GM21423 (cell line): ENCODE data around the gene TMEM17.
"Not testable (repeated sequence)": the region's sequence is repeated elsewhere in the genome, so short reads cannot be mapped to it uniquely, and the experiment has no call there.

ENCODE experiments used
- ATAC-seq: cut with Tn5 transposase; IDR thresholded peaks from one replicate; pipeline ENCODE4 v1.9.1; 2021; ENCODE audit warnings: mild to moderate bottlenecking, moderate library complexity; ENCODE audit not compliant: unreplicated experiment

The TMEM17 gene

GRCh38 chr2:62505750-62506420, at the start of gene TMEM17:
TMEM17 (minus strand) TSS chr2:62506195; CDS start chr2:62506129, 66 bp downstream.
- peak; percentile 81 for ATAC-seq

GRCh38 chr2:62554440-62554839, 48.4 kb upstream of the TMEM17 start:
- ATAC-seq, result no peak

GRCh38 chr2:62550461-62550860, 44.5 kb upstream of the TMEM17 start:
- no peak for ATAC-seq

- ATAC-seq, result no peak
Measured at GRCh38 chr2:62547854-62548253, 41.9 kb upstream of the TMEM17 start.

GRCh38 chr2:62545261-62545660, 39.3 kb upstream of the TMEM17 start:
- no peak for ATAC-seq

GRCh38 chr2:62540408-62541168, 34.6 kb upstream of the TMEM17 start:
- no peak for ATAC-seq

- no peak for ATAC-seq
Measured at GRCh38 chr2:62539606-62540407, 33.8 kb upstream of the TMEM17 start.

- ATAC-seq, result no peak
Measured at GRCh38 chr2:62538756-62539155, 32.8 kb upstream of the TMEM17 start.

GRCh38 chr2:62537814-62538213, 31.8 kb upstream of the TMEM17 start:
- ATAC-seq, result no peak

GRCh38 chr2:62536873-62537547, 31.0 kb upstream of the TMEM17 start:
- ATAC-seq, result no peak

GRCh38 chr2:62535521-62535920, 29.5 kb upstream of the TMEM17 start:
- not testable (repeated sequence) for ATAC-seq

- no peak for ATAC-seq
Measured at GRCh38 chr2:62531594-62531993, 25.6 kb upstream of the TMEM17 start.

GRCh38 chr2:62529758-62530157, 23.8 kb upstream of the TMEM17 start:
- ATAC-seq, result no peak

- ATAC-seq, result no peak
Measured at GRCh38 chr2:62527478-62528210, 21.6 kb upstream of the TMEM17 start.

- no peak for ATAC-seq
Measured at GRCh38 chr2:62526531-62527381, 20.8 kb upstream of the TMEM17 start.

- no peak for ATAC-seq
Measured at GRCh38 chr2:62525549-62526269, 19.7 kb upstream of the TMEM17 start.

GRCh38 chr2:62524293-62524941, 18.4 kb upstream of the TMEM17 start:
- no peak for ATAC-seq

GRCh38 chr2:62521061-62521460, 15.1 kb upstream of the TMEM17 start:
- ATAC-seq, result not testable (repeated sequence)
